Transverse colon (tissue), 3 donors: ENCODE data around the gene ASTL.

ENCODE experiments used
- CTCF ChIP-seq, 5 experiments: fragments of 200-600 bp in 3 of 5; fragments of 450-650 bp in 2 of 5; sonication (generic) in 3 of 5; IDR thresholded peaks; 1 replicate in 2 of 5; 2 replicates in 3 of 5; pipeline ENCODE4 v1.5.1; 2016 to 2017; ENCODE audit warnings: antibody characterized with exemption in 5 of 5, inconsistent platforms in 3 of 5, mild to moderate bottlenecking in 2 of 5, moderate library complexity in 1 of 5
- EP300 ChIP-seq: sonication (generic); formaldehyde crosslinking; IDR thresholded peaks from one replicate; pipeline ENCODE4 v1.6.1; 2017; ENCODE audit warnings: antibody characterized with exemption, low read depth
- POLR2A ChIP-seq: fragments of 450-650 bp; IDR thresholded peaks from one replicate; pipeline ENCODE4 v1.6.1; 2016; ENCODE audit warnings: antibody characterized with exemption, mild to moderate bottlenecking, moderate library complexity

- TF ChIP-seq CTCF (IDR thresholded peaks at IDR 0.05) = no peak
- TF ChIP-seq EP300 = no peak
- TF ChIP-seq POLR2A = no peak
Measured at GRCh38 chr2:96186562-96186961, 48.3 kb upstream of the ASTL start.
